Fibroblast of lung (primary cell): ENCODE data around the gene NTMT1. TPM values are rescaled to one million over a fixed set of nuclear protein-coding genes. Genes with fewer than 3 reads are reported as not detected.
A peak's percentile ranks its signal among the peaks of the same experiment; 100 is the strongest.

ENCODE experiments used
- DNase-seq, 2 donors: peaks; one replicate each; pipeline versions ENCODE4 v3.0.0 to v3.0.0-alpha.2; 2010; ENCODE audit warnings: low read depth in 2 of 2
- H2AFZ ChIP-seq: 2 replicates; pipeline ENCODE4 v1.5.1; 2012; ENCODE audit warnings: low read length, control low read depth, inconsistent platforms
- H3K27ac ChIP-seq: 2 replicates; pipeline ENCODE4 v1.5.1; 2011; ENCODE audit warnings: low read length, control low read depth; ENCODE audit not compliant: insufficient read depth
- H3K27me3 ChIP-seq: 2 replicates; pipeline ENCODE4 v1.5.1; 2011; ENCODE audit warnings: mild to moderate bottlenecking, low read length; ENCODE audit not compliant: control insufficient read depth, insufficient read depth
- H3K36me3 ChIP-seq: 2 replicates; pipeline ENCODE4 v1.5.1; 2011; ENCODE audit warnings: low read length; ENCODE audit not compliant: control insufficient read depth, insufficient read depth
- H3K4me1 ChIP-seq: 2 replicates; pipeline ENCODE4 v1.5.1; 2011; ENCODE audit warnings: low read length; ENCODE audit not compliant: control insufficient read depth, insufficient read depth; ENCODE audit errors: extremely low read depth
- H3K4me2 ChIP-seq: 2 replicates; pipeline ENCODE4 v1.5.1; 2011; ENCODE audit warnings: low read length, control low read depth; ENCODE audit not compliant: insufficient read depth; ENCODE audit errors: extremely low read depth
- H3K4me3 ChIP-seq, 4 experiments: fragments of 200-600 bp in 1 of 4; sonication (generic) in 1 of 4; replicated peaks in 1 of 4; 2 replicates each; pipeline ENCODE4 v1.5.1; 2011 to 2016; ENCODE audit warnings: low read length in 4 of 4, low read depth in 3 of 4, mild to moderate bottlenecking in 3 of 4, control low read depth in 2 of 4, inconsistent platforms in 1 of 4, mixed read lengths in 1 of 4; ENCODE audit not compliant: insufficient read depth in 1 of 4; ENCODE audit errors: control extremely low read depth in 1 of 4
- H3K79me2 ChIP-seq: 2 replicates; pipeline ENCODE4 v1.5.1; 2012; ENCODE audit warnings: mild to moderate bottlenecking, low read length, inconsistent platforms; ENCODE audit not compliant: control insufficient read depth, insufficient read depth
- H3K9ac ChIP-seq: 2 replicates; pipeline ENCODE4 v1.5.1; 2011; ENCODE audit warnings: mild to moderate bottlenecking, low read length, control low read depth; ENCODE audit not compliant: insufficient read depth
- H3K9me3 ChIP-seq: 2 replicates; pipeline ENCODE4 v1.5.1; 2012; ENCODE audit warnings: low read depth, low read length; ENCODE audit not compliant: control insufficient read depth, insufficient read depth
- H4K20me1 ChIP-seq: 2 replicates; pipeline ENCODE4 v1.5.1; 2011; ENCODE audit warnings: low read length; ENCODE audit not compliant: control insufficient read depth, insufficient read depth; ENCODE audit errors: extremely low read depth
- CTCF ChIP-seq, 2 donors: IDR thresholded peaks in 1 of 2; conservative IDR thresholded peaks in 1 of 2; 1 replicate in 1 of 2; 2 replicates in 1 of 2; pipeline ENCODE4 v1.5.1; 2011 to 2012; ENCODE audit warnings: low read length in 2 of 2, control low read depth in 1 of 2, inconsistent platforms in 1 of 2, low read depth in 1 of 2, mild to moderate bottlenecking in 1 of 2
- EZH2 ChIP-seq: IDR thresholded peaks from 2 replicates; pipeline ENCODE4 v1.5.1; 2012; ENCODE audit warnings: low read length, control low read depth, mild to moderate bottlenecking; ENCODE audit errors: missing control alignments
- polyA plus RNA-seq, 2 donors: library from polyadenylated mRNA; depleted of rRNA in 1 of 2; stranded (reverse) in 1 of 2; unstranded in 1 of 2; fragments of >200 nt; gene quantifications; 2 replicates each; pipeline ENCODE4 v1.2.1, GENCODE V29; 2011 to 2012; ENCODE audit warnings: missing spikeins in 1 of 2
- total RNA-seq: library from RNA; depleted of rRNA; stranded (reverse); fragments of >200 nt; gene quantifications from 2 replicates; pipeline ENCODE4 v1.2.1, GENCODE V29; 2014

Gene NTMT1
- total and polyA plus RNA-seq, 2 donors (not counting 1 experiment from before 2014, with no cell fraction given) = 34.2 to 51.9 TPM

DNA sequence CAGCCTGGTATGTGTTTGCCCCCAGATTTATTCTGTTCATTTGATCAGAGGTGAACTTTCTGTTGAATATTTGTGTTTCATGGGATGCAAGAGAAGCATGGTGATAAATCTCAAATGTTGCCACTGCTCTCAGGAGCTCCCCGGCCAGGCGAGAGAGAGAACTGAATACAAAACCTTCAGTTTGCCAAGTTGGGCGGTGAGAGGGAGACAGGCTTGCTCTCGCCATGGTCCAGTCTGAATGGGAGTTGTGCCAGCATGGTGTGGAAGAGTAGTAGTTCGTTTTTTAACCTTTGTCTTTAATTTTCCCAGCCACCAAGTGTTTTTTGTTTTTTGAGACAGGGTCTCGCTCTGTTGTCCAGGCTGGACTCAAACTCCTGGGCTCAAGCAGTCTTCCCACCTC is 2.7 kb downstream of the NTMT1 start:
- Histone ChIP-seq H3K27me3 (no peaks in the 10 kb centered on the region), H3K4me1 (peaks cover 37% of the 10 kb centered on the region), H3K27ac (peak overlapping the region; percentile 96), H3K79me2 (peaks cover 77% of the 10 kb centered on the region), H3K9ac (no peak overlapping the region), H3K4me2 (peak overlapping the region; percentile 99), H3K36me3 (peaks cover 8% of the 10 kb centered on the region), H3K9me3 (no peaks in the 10 kb centered on the region), H2AFZ (no peak overlapping the region), H3K4me3 (peak overlapping the region in 1 of 4 experiments; percentile 93), H4K20me1 (no peaks in the 10 kb centered on the region)
- TF ChIP-seq CTCF (conservative IDR thresholded peaks at IDR 0.05 in 1 of 2, IDR thresholded peaks at IDR 0.05 in 1 of 2; ENCODE audit: low read depth in 1 of 2, low read length in 2 of 2) (no peak), EZH2 (no peak)
- DNase-seq = no peak

DNA sequence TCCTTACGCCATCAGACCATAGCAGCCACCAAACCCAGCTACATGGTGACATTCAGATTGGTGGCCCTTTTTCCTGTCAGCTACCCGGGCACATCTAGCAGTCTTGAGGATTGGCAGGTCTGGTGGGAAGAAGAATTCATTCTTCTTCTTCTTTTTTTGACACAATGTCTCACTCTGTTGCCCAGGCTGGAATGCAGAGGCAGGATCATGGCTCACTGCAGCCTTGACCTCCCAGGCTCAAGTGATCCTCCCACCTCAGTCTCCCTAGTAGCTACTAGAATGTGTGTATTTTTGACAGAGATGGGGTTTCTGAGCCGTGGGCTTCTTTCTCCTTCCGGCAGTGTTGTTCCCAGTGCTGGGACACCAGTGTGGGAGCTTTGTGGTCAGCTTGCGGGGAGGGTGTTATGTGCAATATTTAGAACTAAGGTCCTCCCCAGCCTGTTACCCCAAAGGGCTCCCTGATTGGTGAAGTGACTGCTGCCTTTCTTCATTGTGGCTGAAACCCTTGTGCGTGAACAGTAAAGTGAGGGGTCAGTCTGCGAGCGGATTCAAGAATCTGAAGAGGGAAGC is 3.4 kb downstream of the NTMT1 start:
- peaks cover 37% of the 10 kb centered on the region for H3K4me1 ChIP-seq
- H3K27ac ChIP-seq = no peak overlapping the region
- H3K9ac ChIP-seq = no peak overlapping the region
- H2AFZ ChIP-seq = no peak overlapping the region
- peaks cover 11% of the 10 kb centered on the region for H3K36me3 ChIP-seq
- no peaks in the 10 kb centered on the region for H3K9me3 ChIP-seq
- TF ChIP-seq EZH2 (no peak), CTCF (conservative IDR thresholded peaks at IDR 0.05 in 1 of 2, IDR thresholded peaks at IDR 0.05 in 1 of 2; ENCODE audit: low read depth in 1 of 2, low read length in 2 of 2) (no peak)
- no peaks in the 10 kb centered on the region for H4K20me1 ChIP-seq
- H3K27me3 ChIP-seq = no peaks in the 10 kb centered on the region
- no peak for DNase-seq
- H3K79me2 ChIP-seq = peaks cover 82% of the 10 kb centered on the region
- H3K4me2 ChIP-seq = no peak overlapping the region
- no peak overlapping the region for H3K4me3 ChIP-seq

GRCh38 chr9:129630967-129631673 is 5.2 kb downstream of the NTMT1 start:
- peaks cover 90% of the 10 kb centered on the region for H3K79me2 ChIP-seq
- no peak overlapping the region for H2AFZ ChIP-seq
- H3K4me3 ChIP-seq = no peak overlapping the region
- H3K9me3 ChIP-seq = no peaks in the 10 kb centered on the region
- no peaks in the 10 kb centered on the region for H4K20me1 ChIP-seq
- peaks cover 37% of the 10 kb centered on the region for H3K4me1 ChIP-seq
- peak overlapping the region; percentile 33 for H3K4me2 ChIP-seq
- no peak for TF ChIP-seq CTCF (conservative IDR thresholded peaks at IDR 0.05 in 1 of 2, IDR thresholded peaks at IDR 0.05 in 1 of 2; ENCODE audit: low read depth in 1 of 2, low read length in 2 of 2)
- no peak for TF ChIP-seq EZH2
- no peak overlapping the region for H3K9ac ChIP-seq
- H3K27me3 ChIP-seq = no peaks in the 10 kb centered on the region
- H3K36me3 ChIP-seq = peaks cover 25% of the 10 kb centered on the region
- DNase-seq = peak in 1 of 2 donors; percentile 69
- H3K27ac ChIP-seq = peak overlapping the region; percentile 15
